SK-N-SH (cell line): ENCODE measurements around the gene GRIP1. TPM values are rescaled to one million over a fixed set of nuclear protein-coding genes. Genes with fewer than 3 reads are reported as not detected.
"Not testable (repeated sequence)": the region's sequence is repeated elsewhere in the genome, so short reads cannot be mapped to it uniquely, and the experiment has no call there.

Experiments
- CTCF ChIA-PET: fragments of 300-600, 350-600 bp; formaldehyde crosslinking; extraction: SDS; loops from one replicate; lab custom pipeline; 2021; lab: Yijun Ruan, JAX
- POLR2A ChIA-PET: fragments of 350-600 bp; sonication (Branson Sonifier 250); formaldehyde crosslinking; extraction: SDS; loops from one replicate; lab custom pipeline; 2020; ENCODE audit warnings: antibody characterized with exemption, inconsistent platforms; lab: Yijun Ruan, JAX
- DNase-seq: peaks from one replicate; pipeline ENCODE4 v3.0.0; 2012
- H2AFZ ChIP-seq: fragments of 200-600 bp; sonication (generic); 2 replicates; pipeline ENCODE4 v1.8.1; 2016; ENCODE audit warnings: antibody characterized with exemption, mild to moderate bottlenecking, low read depth
- H3F3A ChIP-seq: fragments of 200-600 bp; sonication (generic); replicated peaks from 2 replicates; pipeline ENCODE3; 2016; ENCODE audit warnings: antibody characterized with exemption, mild to moderate bottlenecking; ENCODE audit not compliant: insufficient read depth
- H3K27ac ChIP-seq, 2 experiments: fragments of 200-500 bp in 1 of 2; fragments of 200-600 bp in 1 of 2; sonication (Bioruptor generic) in 1 of 2; sonication (generic), shearing (Covaris generic) in 1 of 2; 2 replicates each; pipeline versions ENCODE4 v1.5.1 to v1.6.1; 2014 to 2016; ENCODE audit warnings: low read depth in 2 of 2, inconsistent platforms in 1 of 2, low read length in 1 of 2, mild to moderate bottlenecking in 1 of 2, mixed read lengths in 1 of 2
- H3K27me3 ChIP-seq: fragments of 200-600 bp; sonication (generic), shearing (Covaris generic); 2 replicates; pipeline ENCODE4 v1.6.1; 2016; ENCODE audit warnings: mixed run types; ENCODE audit not compliant: insufficient read depth
- H3K36me3 ChIP-seq, 2 experiments: fragments of 200-500 bp in 1 of 2; fragments of 200-600 bp in 1 of 2; sonication (Bioruptor generic) in 1 of 2; sonication (generic) in 1 of 2; replicated peaks in 1 of 2; 2 replicates each; pipeline versions ENCODE3 to v1.5.1; 2014 to 2016; ENCODE audit warnings: low read length in 1 of 2, mild to moderate bottlenecking in 1 of 2; ENCODE audit not compliant: insufficient read depth in 2 of 2, control insufficient read depth in 1 of 2
- H3K4me1 ChIP-seq, 2 experiments: fragments of 200-500 bp in 1 of 2; fragments of 200-600 bp in 1 of 2; sonication (Bioruptor generic) in 1 of 2; sonication (generic), shearing (Covaris generic) in 1 of 2; 2 replicates each; pipeline versions ENCODE4 v1.5.1 to v1.6.1; 2014 to 2016; ENCODE audit warnings: low read depth in 1 of 2, low read length in 1 of 2, mixed run types in 1 of 2; ENCODE audit not compliant: insufficient read depth in 2 of 2, control insufficient read depth in 1 of 2
- H3K4me2 ChIP-seq: fragments of 200-600 bp; sonication (generic), shearing (Covaris generic); 2 replicates; pipeline ENCODE4 v1.6.1; 2017; ENCODE audit warnings: mixed run types
- H3K4me3 ChIP-seq, 2 experiments: fragments of 200-500 bp in 1 of 2; fragments of 200-600 bp in 1 of 2; sonication (Bioruptor generic) in 1 of 2; sonication (generic), shearing (Covaris generic) in 1 of 2; 2 replicates each; pipeline versions ENCODE4 v1.5.1 to v1.8.1; 2014 to 2016; ENCODE audit warnings: low read depth in 2 of 2, inconsistent platforms in 1 of 2, low read length in 1 of 2, mild to moderate bottlenecking in 1 of 2, mixed read lengths in 1 of 2, moderate library complexity in 1 of 2
- H3K79me2 ChIP-seq: fragments of 200-600 bp; sonication (generic); 2 replicates; pipeline ENCODE4 v1.8.1; 2017; ENCODE audit warnings: mild to moderate bottlenecking; ENCODE audit not compliant: insufficient read depth
- H3K9ac ChIP-seq: fragments of 200-600 bp; sonication (generic); 2 replicates; pipeline ENCODE4 v1.6.1; 2017; ENCODE audit warnings: mixed run types
- H3K9me2 ChIP-seq: fragments of 200-600 bp; sonication (generic); 2 replicates; pipeline ENCODE4 v1.6.1; 2017; ENCODE audit warnings: mixed run types
- H3K9me3 ChIP-seq: fragments of 200-600 bp; sonication (generic); 2 replicates; pipeline ENCODE4 v1.6.1; 2017; ENCODE audit warnings: mixed run types, mild to moderate bottlenecking, moderate library complexity
- H4K20me1 ChIP-seq: fragments of 200-600 bp; sonication (generic); 2 replicates; pipeline ENCODE4 v1.6.1; 2017; ENCODE audit warnings: mild to moderate bottlenecking, mixed run types; ENCODE audit not compliant: insufficient read depth
- CHD2 ChIP-seq: fragments of 150-350 bp; IDR thresholded peaks from 2 replicates; pipeline ENCODE4 v1.6.1; 2018; ENCODE audit warnings: low read length; ENCODE audit not compliant: partially characterized antibody
- CTCF ChIP-seq: fragments of 200-600 bp; sonication (generic); IDR thresholded peaks from 2 replicates; pipeline ENCODE4 v1.6.1; 2017; ENCODE audit warnings: antibody characterized with exemption, mild to moderate bottlenecking, moderate library complexity
- ELF1 ChIP-seq: IDR thresholded peaks from 2 replicates; pipeline ENCODE4 v1.4.0; 2012
- NFIC ChIP-seq: IDR thresholded peaks from 2 replicates; pipeline ENCODE4 v1.4.0; 2012; ENCODE audit warnings: borderline replicate concordance
- NRF1 ChIP-seq: IDR thresholded peaks from 2 replicates; pipeline ENCODE4 v1.6.1; 2012; ENCODE audit warnings: low read depth, mild to moderate bottlenecking, low read length
- RCOR1 ChIP-seq: fragments of 150-350 bp; IDR thresholded peaks from 2 replicates; pipeline ENCODE4 v1.6.1; 2017; ENCODE audit warnings: antibody characterized with exemption, low read length
- RFX5 ChIP-seq: IDR thresholded peaks from 2 replicates; pipeline ENCODE4 v1.6.1; 2012; ENCODE audit warnings: mild to moderate bottlenecking, improper control_type of control experiment, low read length
- SIN3A ChIP-seq: IDR thresholded peaks from 2 replicates; pipeline ENCODE4 v1.6.1; 2012; ENCODE audit warnings: low read depth, mild to moderate bottlenecking, low read length, moderate library complexity, borderline replicate concordance
- TCF12 ChIP-seq: IDR thresholded peaks from 2 replicates; pipeline ENCODE4 v1.4.0; 2012
- WGBS: methylation state at CpG from one replicate; pipeline ENCODE4 v1.1.6; 2017; ENCODE audit warnings: low lambda C conversion rate; 5-methylcytosine and 5-hydroxymethylcytosine counted together
- polyA plus RNA-seq, 3 experiments: library from polyadenylated mRNA; depleted of rRNA; stranded (reverse); fragments of >200 nt; gene quantifications; 2 replicates each; pipeline ENCODE4 v1.2.3, GENCODE V29; 2012
- TF ChIP-seq, protein P1 (sequence below): fragments of 150-350 bp; IDR thresholded peaks from 2 replicates; pipeline ENCODE4 v1.6.1; 2016; ENCODE audit warnings: mild to moderate bottlenecking, low read depth, low read length

The GRIP1 gene
- polyA plus RNA-seq, 1 of the 3 experiments (the other 2 are of a cell fraction): 0.07 TPM

DNA sequence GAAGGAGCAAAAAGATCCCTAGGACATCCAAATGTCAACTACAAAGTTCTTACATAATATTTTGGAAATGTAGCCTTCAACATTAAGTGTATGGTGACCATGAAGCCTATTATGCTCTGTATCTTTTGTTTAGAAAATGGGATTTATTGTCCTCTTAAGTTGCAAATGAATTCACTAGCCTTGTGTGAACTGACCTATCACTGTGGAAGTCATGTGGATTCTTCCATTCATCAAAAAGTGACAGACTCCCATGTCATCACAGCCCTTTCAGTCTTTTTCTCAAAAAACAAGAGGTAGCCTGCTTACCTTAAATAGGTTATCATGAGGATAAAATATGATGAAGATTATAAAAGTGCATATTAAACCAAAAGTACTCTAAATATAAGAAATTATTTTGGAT is 179.9 kb downstream of the GRIP1 start:
- no peaks in the 10 kb centered on the region for H3K4me1 ChIP-seq
- ChIA-PET CTCF (no interaction called here), POLR2A (no interaction called here)
- peaks cover 14% of the 10 kb centered on the region; the same call in 1 of the 2 replicates for H3K27me3 ChIP-seq
- DNase-seq: no peak
- no peaks in the 10 kb centered on the region for H4K20me1 ChIP-seq
- no peaks in the 10 kb centered on the region for H3K9me3 ChIP-seq
- no peak overlapping the region for H3K4me2 ChIP-seq
- no peak overlapping the region for H2AFZ ChIP-seq
- no peak overlapping the region for H3K9ac ChIP-seq
- H3K27ac ChIP-seq: no peak overlapping the region
- TF ChIP-seq CTCF (no peak), RCOR1 (no peak), SIN3A (no peak), CHD2 (no peak), TCF12 (no peak), NFIC (no peak), ELF1 (no peak), RFX5 (no peak), NRF1 (no peak)
- TF ChIP-seq, protein P1, sequence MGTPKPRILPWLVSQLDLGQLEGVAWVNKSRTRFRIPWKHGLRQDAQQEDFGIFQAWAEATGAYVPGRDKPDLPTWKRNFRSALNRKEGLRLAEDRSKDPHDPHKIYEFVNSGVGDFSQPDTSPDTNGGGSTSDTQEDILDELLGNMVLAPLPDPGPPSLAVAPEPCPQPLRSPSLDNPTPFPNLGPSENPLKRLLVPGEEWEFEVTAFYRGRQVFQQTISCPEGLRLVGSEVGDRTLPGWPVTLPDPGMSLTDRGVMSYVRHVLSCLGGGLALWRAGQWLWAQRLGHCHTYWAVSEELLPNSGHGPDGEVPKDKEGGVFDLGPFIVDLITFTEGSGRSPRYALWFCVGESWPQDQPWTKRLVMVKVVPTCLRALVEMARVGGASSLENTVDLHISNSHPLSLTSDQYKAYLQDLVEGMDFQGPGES: no peak
- no peaks in the 10 kb centered on the region for H3K36me3 ChIP-seq
- H3F3A ChIP-seq: no peaks in the 10 kb centered on the region
- no peaks in the 10 kb centered on the region for H3K79me2 ChIP-seq
- no peaks in the 10 kb centered on the region for H3K9me2 ChIP-seq
- H3K4me3 ChIP-seq: no peak overlapping the region

DNA sequence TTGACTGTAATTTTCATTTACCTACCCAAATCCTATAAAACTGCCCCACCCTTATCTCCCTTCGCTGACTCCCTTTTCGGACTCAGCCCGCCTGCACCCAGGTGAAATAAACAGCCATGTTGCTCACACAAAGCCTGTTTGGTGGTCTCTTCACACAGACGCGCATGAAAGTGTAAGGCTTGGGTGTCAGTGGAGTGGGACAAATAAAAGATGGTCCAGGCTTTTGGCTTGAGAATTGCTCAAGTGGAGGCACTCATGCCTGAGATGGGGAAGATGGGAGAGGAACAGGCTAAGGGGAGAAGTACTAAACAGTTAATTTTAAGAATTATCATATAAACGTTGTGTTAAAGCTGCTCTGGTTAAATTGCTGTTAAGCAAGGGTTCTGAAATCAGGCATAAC is 180.8 kb downstream of the GRIP1 start:
- not testable (repeated sequence) for H2AFZ ChIP-seq
- 34% methylated on average over 6 of the region's 6 CpGs for WGBS

More for the DNA sequence above, 180.8 kb downstream of the GRIP1 start:
- H3F3A ChIP-seq, H4K20me1 ChIP-seq, DNase-seq, POLR2A ChIA-PET, H3K4me3 ChIP-seq, H3K27ac ChIP-seq, H3K9me3 ChIP-seq, H3K79me2 ChIP-seq, H3K9ac ChIP-seq, H3K9me2 ChIP-seq, H3K36me3 ChIP-seq, H3K4me2 ChIP-seq, CTCF ChIA-PET, H3K4me1 ChIP-seq: not testable (repeated sequence)
- H3K27me3 ChIP-seq: peaks cover 14% of the 10 kb centered on the region; the same call in 1 of the 2 replicates
